Measurements from ENCODE around the gene IL17RD. TPM values are rescaled to one million over a fixed set of nuclear protein-coding genes. Genes with fewer than 3 reads are reported as not detected.

The IL17RD gene
- total RNA-seq, 1 experiment from 2014 or later = 3.5 TPM

- in situ Hi-C loops (cut with HindIII; ENCODE audit: low pct_unique_long_range_greater_than_20kb, low sequenced_read_pairs) = no loop called here
- ATAC-seq (no peak), DNase-seq (ENCODE audit: low read depth, low spot score) (no peak)
- ChIA-PET CTCF (no interaction called here), POLR2A (no interaction called here)
- no peaks in the 10 kb centered on the region for H3K4me1 ChIP-seq (ENCODE audit: control insufficient read depth, insufficient read depth, low read length)
- H3K9me3 ChIP-seq (ENCODE audit: control insufficient read depth, insufficient read depth, low read depth, low read length) = no peaks in the 10 kb centered on the region
- no peak for TF ChIP-seq SIN3A (IDR thresholded peaks at IDR 0.05; ENCODE audit: borderline replicate concordance, insufficient read depth, low read depth, low read length)
- no peak for TF ChIP-seq REST (IDR thresholded peaks at IDR 0.05; ENCODE audit: insufficient read depth in 1 of 2, low read depth in 2 of 2, low read length in 1 of 2)
- TF ChIP-seq CTCF (IDR thresholded peaks at IDR 0.05) = no peak
- TF ChIP-seq POLR2AphosphoS5 (IDR thresholded peaks at IDR 0.05; ENCODE audit: low read depth, low read length) = no peak
- TF ChIP-seq TCF7L2 (IDR thresholded peaks at IDR 0.05; ENCODE audit: low read depth, low read length) = no peak
- BruUV-seq (replicated peaks) = no TSS peak
- no peak overlapping the region for H3K27ac ChIP-seq (ENCODE audit: low read length)
- no peaks in the 10 kb centered on the region for H3K27me3 ChIP-seq (ENCODE audit: control insufficient read depth, insufficient read depth, low read length)
- H3K36me3 ChIP-seq (ENCODE audit: control insufficient read depth, insufficient read depth, low read length) = no peaks in the 10 kb centered on the region
- H3K4me3 ChIP-seq (ENCODE audit: low read depth in 2 of 2, low read length in 2 of 2) = no peak overlapping the region
- intact Hi-C loops (cut with micrococcal nuclease; ENCODE audit: unreplicated experiment) = no loop called here
Observed at GRCh38 chr3:57145852-57146251, 19.3 kb downstream of the IL17RD start.

- ChIA-PET POLR2A (no interaction called here), CTCF (no interaction called here)
Observed at GRCh38 chr3:57144952-57145351, 20.2 kb downstream of the IL17RD start.

More at GRCh38 chr3:57144952-57145351, 20.2 kb downstream of the IL17RD start:
- ATAC-seq = no peak
- no peaks in the 10 kb centered on the region for H3K9me3 ChIP-seq (ENCODE audit: control insufficient read depth, insufficient read depth, low read depth, low read length)
- H3K4me1 ChIP-seq (ENCODE audit: control insufficient read depth, insufficient read depth, low read length) = no peaks in the 10 kb centered on the region
- BruUV-seq (replicated peaks) = no TSS peak
- in situ Hi-C loops (cut with HindIII; ENCODE audit: low pct_unique_long_range_greater_than_20kb, low sequenced_read_pairs) = no loop called here
- no peak overlapping the region for H3K27ac ChIP-seq (ENCODE audit: low read length)
- no peak for DNase-seq (ENCODE audit: low read depth, low spot score)
- TF ChIP-seq POLR2AphosphoS5 (IDR thresholded peaks at IDR 0.05; ENCODE audit: low read depth, low read length) = no peak
- no peak for TF ChIP-seq TCF7L2 (IDR thresholded peaks at IDR 0.05; ENCODE audit: low read depth, low read length)
- TF ChIP-seq CTCF (IDR thresholded peaks at IDR 0.05) = no peak
- intact Hi-C loops (cut with micrococcal nuclease; ENCODE audit: unreplicated experiment) = no loop called here
- H3K27me3 ChIP-seq (ENCODE audit: control insufficient read depth, insufficient read depth, low read length) = no peaks in the 10 kb centered on the region
- no peak overlapping the region for H3K4me3 ChIP-seq (ENCODE audit: low read depth in 2 of 2, low read length in 2 of 2)
- H3K36me3 ChIP-seq (ENCODE audit: control insufficient read depth, insufficient read depth, low read length) = no peaks in the 10 kb centered on the region

Measured in Panc1 (cell line).